GM20000 (cell line): ENCODE measurements around the gene C1orf167.

Source experiments
- DNase-seq: peaks from one replicate; pipeline ENCODE4 v3.0.0; 2012; ENCODE audit warnings: low spot score
- TF ChIP-seq, protein P1 (sequence below): IDR thresholded peaks from 2 replicates; pipeline ENCODE4 v1.5.1; 2012; ENCODE audit warnings: mild to moderate bottlenecking, control low read depth; ENCODE audit errors: extremely low read depth, missing control alignments

C1orf167 gene

GRCh38 chr1:11752359-11753088 is 9.5 kb upstream of the C1orf167 start:
- TF ChIP-seq, protein P1, sequence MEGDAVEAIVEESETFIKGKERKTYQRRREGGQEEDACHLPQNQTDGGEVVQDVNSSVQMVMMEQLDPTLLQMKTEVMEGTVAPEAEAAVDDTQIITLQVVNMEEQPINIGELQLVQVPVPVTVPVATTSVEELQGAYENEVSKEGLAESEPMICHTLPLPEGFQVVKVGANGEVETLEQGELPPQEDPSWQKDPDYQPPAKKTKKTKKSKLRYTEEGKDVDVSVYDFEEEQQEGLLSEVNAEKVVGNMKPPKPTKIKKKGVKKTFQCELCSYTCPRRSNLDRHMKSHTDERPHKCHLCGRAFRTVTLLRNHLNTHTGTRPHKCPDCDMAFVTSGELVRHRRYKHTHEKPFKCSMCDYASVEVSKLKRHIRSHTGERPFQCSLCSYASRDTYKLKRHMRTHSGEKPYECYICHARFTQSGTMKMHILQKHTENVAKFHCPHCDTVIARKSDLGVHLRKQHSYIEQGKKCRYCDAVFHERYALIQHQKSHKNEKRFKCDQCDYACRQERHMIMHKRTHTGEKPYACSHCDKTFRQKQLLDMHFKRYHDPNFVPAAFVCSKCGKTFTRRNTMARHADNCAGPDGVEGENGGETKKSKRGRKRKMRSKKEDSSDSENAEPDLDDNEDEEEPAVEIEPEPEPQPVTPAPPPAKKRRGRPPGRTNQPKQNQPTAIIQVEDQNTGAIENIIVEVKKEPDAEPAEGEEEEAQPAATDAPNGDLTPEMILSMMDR: no peak
- no peak for DNase-seq

- DNase-seq: no peak
- TF ChIP-seq, protein P1: no peak
Measured at GRCh38 chr1:11753555-11754208, 8.3 kb upstream of the C1orf167 start.

DNA sequence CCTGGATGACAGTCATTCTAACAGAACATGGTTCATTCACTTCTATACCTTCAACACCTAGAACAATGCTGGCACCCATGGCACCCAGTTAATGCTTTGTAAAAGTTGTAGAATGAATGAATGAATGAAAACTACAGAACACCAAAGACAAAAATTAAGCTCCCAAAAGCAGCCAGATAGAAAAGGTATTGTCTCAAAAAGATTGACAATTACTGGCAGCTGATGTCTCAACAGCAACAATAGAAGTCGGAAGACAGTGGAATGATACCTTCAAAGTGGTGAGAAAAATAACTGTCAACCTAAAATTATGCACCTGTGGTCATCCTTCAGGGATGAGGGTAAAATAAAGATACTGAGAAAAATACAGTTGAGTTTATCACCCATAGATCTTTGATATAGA is 4.9 kb upstream of the C1orf167 start:
- TF ChIP-seq, protein P1: no peak

DNA sequence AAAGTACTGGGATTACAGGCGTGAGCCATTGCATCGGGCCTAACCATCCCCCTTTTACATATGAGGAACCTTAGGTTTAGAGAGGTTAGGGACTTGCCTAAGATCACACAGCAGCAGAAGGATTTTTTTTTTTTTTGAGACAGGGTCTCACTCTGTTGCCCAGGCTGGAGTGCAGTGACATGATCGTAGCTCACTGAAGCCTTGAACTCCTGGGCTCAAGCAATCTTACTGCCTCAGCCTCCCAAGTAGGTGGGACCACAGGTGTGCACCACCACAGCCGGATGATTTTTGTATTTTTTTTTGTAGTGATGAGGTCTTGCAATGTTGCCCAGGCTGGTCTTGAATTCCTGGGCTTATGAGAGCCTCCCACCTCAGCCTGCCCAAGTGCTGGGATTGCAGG is 2.2 kb upstream of the C1orf167 start:
- TF ChIP-seq, protein P1: no peak
- DNase-seq: no peak

More for the DNA sequence above, 4.9 kb upstream of the C1orf167 start:
- DNase-seq: no peak

GRCh38 chr1:11761285-11761684 is 708 bp upstream of the C1orf167 start:
- no peak for DNase-seq
- TF ChIP-seq, protein P1: no peak

GRCh38 chr1:11764115-11764514 is 2.1 kb downstream of the C1orf167 start:
- TF ChIP-seq, protein P1: no peak
- no peak for DNase-seq

DNA sequence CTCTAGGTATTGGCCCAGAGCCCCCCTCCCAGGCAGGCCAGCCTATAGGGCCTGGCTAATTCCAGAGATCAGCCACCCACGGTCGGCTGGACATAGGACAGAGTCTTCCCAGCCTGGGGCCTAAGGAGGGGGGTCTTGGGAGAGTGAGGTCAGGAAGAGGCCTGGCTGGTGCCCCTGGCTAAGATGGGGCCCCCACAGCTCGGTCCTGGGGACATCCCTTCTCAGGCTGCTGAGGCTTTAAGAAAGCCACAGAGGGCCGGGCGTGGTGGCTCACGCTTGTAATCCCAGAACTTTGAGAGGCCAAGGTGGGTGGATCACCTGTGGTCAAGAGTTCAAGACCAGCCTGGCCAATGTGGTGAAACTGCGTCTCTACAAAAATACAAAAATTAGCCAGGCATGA is 2.5 kb downstream of the C1orf167 start:
- DNase-seq: no peak
- TF ChIP-seq, protein P1: no peak
